H1 (cell line): Measurements from ENCODE around the gene EPHB1. TPM values are rescaled to one million over a fixed set of nuclear protein-coding genes. Genes with fewer than 3 reads are reported as not detected.
A peak's percentile ranks its signal among the peaks of the same experiment; 100 is the strongest.

ENCODE experiments used
- CTCF ChIA-PET: fragments of 300-600 bp; sonication (Branson Sonifier 250); formaldehyde crosslinking; loops from one replicate; lab custom pipeline; 2021; ENCODE audit not compliant: partially characterized antibody; lab: Charles Lee
- POLR2A ChIA-PET: fragments of 300-600 bp; sonication (Branson Sonifier 250); formaldehyde crosslinking; loops from one replicate; lab custom pipeline; 2021; ENCODE audit warnings: inconsistent platforms; ENCODE audit not compliant: partially characterized antibody; lab: Charles Lee
- DNase-seq, 2 experiments: peaks; one replicate each; pipeline versions ENCODE4 v3.0.0 to v3.0.0-alpha.2; 2010 to 2022; ENCODE audit warnings: low spot score in 2 of 2, low read depth in 1 of 2, mixed read lengths in 1 of 2
- FAIRE-seq: peaks from 2 replicates; lab custom pipeline; 2011; peaks lifted over from hg19 to GRCh38; lab: Jason Lieb, UNC
- H2AFZ ChIP-seq: 2 replicates; pipeline ENCODE4 v1.8.1; 2012; ENCODE audit warnings: low read length, inconsistent platforms
- H2AK5ac ChIP-seq: 2 replicates; pipeline ENCODE4 v1.6.1; 2013; ENCODE audit warnings: low read depth, low read length
- H2BK120ac ChIP-seq: replicated peaks from 2 replicates; pipeline ENCODE3; 2013; ENCODE audit warnings: low read depth, low read length, inconsistent platforms
- H2BK12ac ChIP-seq: 2 replicates; pipeline ENCODE4 v1.6.1; 2013; ENCODE audit warnings: low read depth, low read length
- H2BK15ac ChIP-seq: 2 replicates; pipeline ENCODE4 v1.6.1; 2013; ENCODE audit warnings: low read length
- H2BK20ac ChIP-seq: 2 replicates; pipeline ENCODE4 v1.6.1; 2013; ENCODE audit warnings: low read length
- H2BK5ac ChIP-seq: 2 replicates; pipeline ENCODE4 v1.6.1; 2013; ENCODE audit warnings: low read depth, low read length
- H3K14ac ChIP-seq: 2 replicates; pipeline ENCODE4 v1.6.1; 2013; ENCODE audit warnings: inconsistent platforms; ENCODE audit not compliant: insufficient read length
- H3K18ac ChIP-seq: 2 replicates; pipeline ENCODE4 v1.6.1; 2013; ENCODE audit warnings: low read length; ENCODE audit errors: extremely low read depth
- H3K23ac ChIP-seq: 2 replicates; pipeline ENCODE4 v1.6.1; 2013; ENCODE audit warnings: inconsistent platforms; ENCODE audit not compliant: insufficient read length
- H3K23me2 ChIP-seq: 2 replicates; pipeline ENCODE4 v1.6.1; 2013; ENCODE audit warnings: low read depth, low read length
- H3K27ac ChIP-seq: 2 replicates; pipeline ENCODE4 v1.6.1; 2011; ENCODE audit warnings: low read depth, low read length, inconsistent platforms
- H3K27me3 ChIP-seq, 4 experiments: replicated peaks in 1 of 4; 1 replicate in 1 of 4; 2 replicates in 3 of 4; pipeline versions ENCODE4 v1.6.1 to v1.8.1; 2011 to 2013; ENCODE audit warnings: low read length in 3 of 4, mild to moderate bottlenecking in 3 of 4, inconsistent platforms in 2 of 4, mixed read lengths in 2 of 4, moderate library complexity in 1 of 4; ENCODE audit not compliant: control insufficient read depth in 3 of 4, insufficient read depth in 3 of 4; ENCODE audit errors: extremely low read depth in 1 of 4
- H3K36me3 ChIP-seq, 4 experiments: 2 replicates each; pipeline versions ENCODE4 v1.6.1 to v1.8.1; 2011 to 2013; ENCODE audit warnings: mild to moderate bottlenecking in 4 of 4, low read length in 3 of 4, moderate library complexity in 2 of 4, control low read depth in 1 of 4, inconsistent platforms in 1 of 4; ENCODE audit not compliant: insufficient read depth in 4 of 4, control insufficient read depth in 2 of 4
- H3K4ac ChIP-seq: replicated peaks from 2 replicates; pipeline ENCODE3; 2013; ENCODE audit warnings: low read length, low read depth, mixed read lengths, inconsistent platforms; ENCODE audit not compliant: insufficient read length
- H3K4me1 ChIP-seq, 4 experiments: replicated peaks in 1 of 4; 1 replicate in 1 of 4; 2 replicates in 3 of 4; pipeline versions ENCODE4 v1.6.1 to v1.8.1; 2011 to 2013; ENCODE audit warnings: low read length in 3 of 4, inconsistent platforms in 2 of 4, mixed read lengths in 1 of 4; ENCODE audit not compliant: insufficient read depth in 4 of 4, control insufficient read depth in 3 of 4
- H3K4me2 ChIP-seq, 2 experiments: 2 replicates each; pipeline versions ENCODE4 v1.6.1 to v1.8.1; 2011 to 2013; ENCODE audit warnings: low read depth in 2 of 2, low read length in 2 of 2, control low read depth in 1 of 2, inconsistent platforms in 1 of 2, mild to moderate bottlenecking in 1 of 2; ENCODE audit not compliant: insufficient read depth in 1 of 2
- H3K4me3 ChIP-seq, 4 experiments: fragments of 200-600, 300-600 bp in 1 of 4; sonication (generic), shearing (Covaris generic), sonication (Bioruptor Twin) in 1 of 4; 2 replicates each; pipeline versions ENCODE4 v1.5.1 to v1.8.1; 2011 to 2016; ENCODE audit warnings: low read length in 4 of 4, low read depth in 3 of 4, control low read depth in 2 of 4, inconsistent platforms in 2 of 4, mild to moderate bottlenecking in 2 of 4, mixed read lengths in 1 of 4, moderate library complexity in 1 of 4; ENCODE audit not compliant: insufficient read depth in 2 of 4; ENCODE audit errors: extremely low read depth in 1 of 4
- H3K56ac ChIP-seq: replicated peaks from 2 replicates; pipeline ENCODE3; 2013; ENCODE audit warnings: low read depth, mild to moderate bottlenecking, mixed read lengths, low read length, inconsistent platforms; ENCODE audit not compliant: insufficient read length
- H3K79me1 ChIP-seq: 2 replicates; pipeline ENCODE4 v1.6.1; 2013; ENCODE audit warnings: low read depth, low read length, control low read depth
- H3K79me2 ChIP-seq, 2 experiments: 2 replicates each; pipeline versions ENCODE4 v1.6.1 to v1.8.1; 2012 to 2013; ENCODE audit warnings: low read length in 2 of 2, mild to moderate bottlenecking in 2 of 2, inconsistent platforms in 1 of 2; ENCODE audit not compliant: insufficient read depth in 2 of 2, control insufficient read depth in 1 of 2
- H3K9ac ChIP-seq, 4 experiments: replicated peaks in 1 of 4; 1 replicate in 1 of 4; 2 replicates in 3 of 4; pipeline versions ENCODE4 v1.6.1 to v1.8.1; 2011 to 2013; ENCODE audit warnings: low read depth in 3 of 4, low read length in 3 of 4, control low read depth in 2 of 4, mild to moderate bottlenecking in 2 of 4, moderate library complexity in 2 of 4, inconsistent platforms in 1 of 4; ENCODE audit errors: extremely low read depth in 1 of 4
- H3K9me3 ChIP-seq, 2 experiments: 2 replicates each; pipeline versions ENCODE4 v1.6.1 to v1.8.1; 2012 to 2013; ENCODE audit warnings: mild to moderate bottlenecking in 2 of 2, moderate library complexity in 2 of 2, control low read depth in 1 of 2, inconsistent platforms in 1 of 2, low read depth in 1 of 2, low read length in 1 of 2, mixed read lengths in 1 of 2; ENCODE audit not compliant: insufficient read depth in 2 of 2
- H4K20me1 ChIP-seq, 2 experiments: replicated peaks in 1 of 2; 2 replicates each; pipeline versions ENCODE3 to v1.8.1; 2011 to 2013; ENCODE audit warnings: inconsistent platforms in 2 of 2, low read length in 2 of 2, mild to moderate bottlenecking in 1 of 2; ENCODE audit not compliant: insufficient read depth in 2 of 2, control insufficient read depth in 1 of 2
- H4K5ac ChIP-seq: 2 replicates; pipeline ENCODE4 v1.6.1; 2013; ENCODE audit warnings: low read length, low read depth, mixed read lengths, inconsistent platforms; ENCODE audit not compliant: insufficient read length
- H4K8ac ChIP-seq: 2 replicates; pipeline ENCODE4 v1.8.0; 2013; ENCODE audit warnings: mild to moderate bottlenecking, moderate library complexity, low read length, inconsistent platforms; ENCODE audit not compliant: insufficient read depth; ENCODE audit errors: extremely low read depth
- H4K91ac ChIP-seq: replicated peaks from 2 replicates; pipeline ENCODE3; 2013; ENCODE audit warnings: low read length, mixed read lengths, inconsistent platforms; ENCODE audit not compliant: insufficient read length
- ATF2 ChIP-seq: IDR thresholded peaks from 2 replicates; pipeline ENCODE4 v1.6.1; 2012; ENCODE audit warnings: low read length, inconsistent platforms
- CBX5 ChIP-seq: fragments of 300-800, 300-1000 bp; sonication (generic); IDR thresholded peaks from 2 replicates; pipeline ENCODE4 v1.7.1; 2016; ENCODE audit warnings: antibody characterized with exemption, low read length, low read depth
- CHD2 ChIP-seq: IDR thresholded peaks from 2 replicates; pipeline ENCODE4 v1.6.1; 2012; ENCODE audit warnings: low read length, improper control_type of control experiment
- E2F6 ChIP-seq: IDR thresholded peaks from 2 replicates; pipeline ENCODE4 v1.6.1; 2012; ENCODE audit warnings: inconsistent platforms
- EP300 ChIP-seq, 2 experiments: IDR thresholded peaks; 1 replicate in 1 of 2; 2 replicates in 1 of 2; pipeline ENCODE4 v1.6.1; 2011 to 2012; ENCODE audit warnings: low read depth in 2 of 2, low read length in 2 of 2, mild to moderate bottlenecking in 2 of 2, borderline replicate concordance in 1 of 2, inconsistent platforms in 1 of 2, moderate library complexity in 1 of 2
- JUND ChIP-seq: IDR thresholded peaks from 2 replicates; pipeline ENCODE4 v1.6.1; 2011; ENCODE audit warnings: mild to moderate bottlenecking, improper control_type of control experiment, low read length
- PHF8 ChIP-seq: fragments of 200-600 bp; sonication (generic); conservative IDR thresholded peaks from 2 replicates; pipeline ENCODE4 v1.7.1; 2012; ENCODE audit warnings: low read depth, mild to moderate bottlenecking, inconsistent platforms, low read length, moderate library complexity
- POU5F1 ChIP-seq: IDR thresholded peaks from 2 replicates; pipeline ENCODE4 v1.6.1; 2011; ENCODE audit warnings: low read depth, mild to moderate bottlenecking, low read length, moderate library complexity
- RFX5 ChIP-seq: IDR thresholded peaks from 2 replicates; pipeline ENCODE4 v1.6.1; 2011; ENCODE audit warnings: low read depth, low read length, improper control_type of control experiment, borderline replicate concordance
- SIX5 ChIP-seq: IDR thresholded peaks from 2 replicates; pipeline ENCODE4 v1.6.1; 2011; ENCODE audit warnings: mild to moderate bottlenecking, low read depth, low read length
- SP2 ChIP-seq: IDR thresholded peaks from 2 replicates; pipeline ENCODE4 v1.6.1; 2012; ENCODE audit warnings: mild to moderate bottlenecking, low read length, inconsistent platforms
- SP4 ChIP-seq: IDR thresholded peaks from 2 replicates; pipeline ENCODE4 v1.6.1; 2012; ENCODE audit warnings: low read length, inconsistent platforms
- SUZ12 ChIP-seq: fragments of 200-600 bp; sonication (generic); IDR thresholded peaks from 2 replicates; pipeline ENCODE4 v1.6.1; 2012; ENCODE audit warnings: mild to moderate bottlenecking, inconsistent platforms, low read length, moderate library complexity, mixed read lengths
- WGBS, 2 experiments: shearing (Covaris generic) in 1 of 2; methylation state at CpG; one replicate each; pipeline versions ENCODE4 v1.1.6 to v1.1.7; 2013 to 2015; ENCODE audit warnings: low lambda C conversion rate in 2 of 2, mixed read lengths in 2 of 2, inconsistent platforms in 1 of 2, low coverage in 1 of 2, missing lambda C conversion rate in 1 of 2; ENCODE audit not compliant: insufficient replicate concordance in 2 of 2, insufficient coverage in 1 of 2, insufficient read length in 1 of 2; ENCODE audit errors: extremely low coverage in 1 of 2, missing lambda C conversion rate in 1 of 2; 5-methylcytosine and 5-hydroxymethylcytosine counted together
- polyA plus RNA-seq, 7 experiments: library from polyadenylated mRNA; depleted of rRNA in 3 of 7; stranded (reverse) in 5 of 7; unstranded in 2 of 7; fragments of >200 nt in 5 of 7; fragments of 200-250 nt in 2 of 7; gene quantifications; 1 replicate in 5 of 7; 2 replicates in 1 of 7; 4 replicates in 1 of 7; pipeline versions ENCODE4 v1.2.1 to v1.2.3, GENCODE V29; 2011 to 2013; ENCODE audit warnings: missing spikeins in 2 of 7, mixed read lengths in 2 of 7
- total RNA-seq: library from RNA; stranded (reverse); fragmentation: NEBNext Ultra II Directional; extraction: Animal tissue kit (Norgen Biotek cat#: 25700); gene quantifications from 2 replicates; pipeline ENCODE4 v1.2.1, GENCODE V29; 2021

EPHB1 gene
- total and polyA plus RNA-seq, 2 of the 8 experiments (the other 6 are each of a cell fraction or from before 2014, with no cell fraction given): 3.5 to 5.9 TPM

- Histone ChIP-seq H3K23me2 (no peaks in the 10 kb centered on the region), H2BK12ac (no peak overlapping the region), H3K14ac (no peak overlapping the region), H2AK5ac (no peak overlapping the region), H3K56ac (no peak overlapping the region), H3K36me3 (no peaks in the 10 kb centered on the region), H3K79me1 (no peaks in the 10 kb centered on the region), H3K9me3 (no peaks in the 10 kb centered on the region), H3K79me2 (no peaks in the 10 kb centered on the region), H2BK120ac (no peak overlapping the region), H3K4me1 (no peaks in the 10 kb centered on the region), H2AFZ (no peak overlapping the region), H4K8ac (no peak overlapping the region), H3K18ac (no peak overlapping the region), H4K91ac (no peak overlapping the region), H2BK5ac (peak overlapping the region; percentile 20; the same call in 1 of the 2 replicates), H4K5ac (no peak overlapping the region), H3K4ac (no peak overlapping the region), H3K27me3 (no peaks in the 10 kb centered on the region; a peak in 1 of 7 replicates), H2BK15ac (no peak overlapping the region), H3K4me2 (no peak overlapping the region), H2BK20ac (no peak overlapping the region), H3K9ac (no peak overlapping the region), H3K23ac (no peak overlapping the region), H4K20me1 (peaks cover 0 to 2% of the 10 kb centered on the region in 2 experiments), H3K27ac (no peak overlapping the region), H3K4me3 (no peak overlapping the region)
- no peak for FAIRE-seq
- 86% methylated on average over 8 of the region's 8 CpGs; no CpG with 5 or more reads in 1 of the 2 experiments for WGBS, 2 experiments
- POLR2A ChIA-PET: no interaction called here
- no peak for DNase-seq
- CTCF ChIA-PET: interaction anchor here (1.0 to 1.8 kb wide), 2 partner anchors 18 to 315 kb away, joined by 3 to 5 read pairs; partner anchors contain the start of gene EPHB1
- no peak for TF ChIP-seq CBX5
- TF ChIP-seq SUZ12: no peak
- TF ChIP-seq ATF2: no peak
- TF ChIP-seq JUND: no peak
- no peak for TF ChIP-seq SP4
- no peak for TF ChIP-seq PHF8
- TF ChIP-seq SIX5: no peak
- no peak for TF ChIP-seq E2F6
- no peak for TF ChIP-seq RFX5
- TF ChIP-seq EP300 (IDR thresholded peaks at IDR 0.05; ENCODE audit: borderline replicate concordance in 1 of 2, low read depth in 2 of 2, low read length in 2 of 2): no peak
- TF ChIP-seq POU5F1: no peak
- no peak for TF ChIP-seq SP2
- no peak for TF ChIP-seq CHD2
These were observed 314.6 kb downstream of the EPHB1 start for GRCh38 chr3:135109681-135110080.
